ENCODE measurements around the gene GNB2.

The GNB2 gene

GRCh38 chr7:100686201-100686821 is 12.8 kb downstream of the GNB2 start:
- H3K9me3 ChIP-seq (ENCODE audit: control insufficient read depth, low read length) = no peaks in the 10 kb centered on the region
- H3K4me3 ChIP-seq (ENCODE audit: low read length) = no peak overlapping the region
- H3K27me3 ChIP-seq (ENCODE audit: control insufficient read depth, insufficient read depth, low read length) = no peaks in the 10 kb centered on the region
- H3K4me1 ChIP-seq (ENCODE audit: control insufficient read depth, insufficient read depth, low read length) = no peaks in the 10 kb centered on the region
- H3K36me3 ChIP-seq (ENCODE audit: control insufficient read depth, insufficient read depth, low read length) = peaks cover 13% of the 10 kb centered on the region
- no peak overlapping the region for H3K9ac ChIP-seq (ENCODE audit: low read length)

GRCh38 chr7:100686822-100687211 is 13.3 kb downstream of the GNB2 start:
- no peak overlapping the region for H3K9ac ChIP-seq (ENCODE audit: low read length)
- no peak overlapping the region for H3K4me3 ChIP-seq (ENCODE audit: low read length)
- peaks cover under 1% of the 10 kb centered on the region for H3K4me1 ChIP-seq (ENCODE audit: control insufficient read depth, insufficient read depth, low read length)
- H3K9me3 ChIP-seq (ENCODE audit: control insufficient read depth, low read length) = no peaks in the 10 kb centered on the region
- peaks cover 13% of the 10 kb centered on the region for H3K36me3 ChIP-seq (ENCODE audit: control insufficient read depth, insufficient read depth, low read length)
- no peaks in the 10 kb centered on the region for H3K27me3 ChIP-seq (ENCODE audit: control insufficient read depth, insufficient read depth, low read length)

- Histone ChIP-seq H3K36me3 (ENCODE audit: control insufficient read depth, insufficient read depth, low read length) (peaks cover 13% of the 10 kb centered on the region), H3K9me3 (ENCODE audit: control insufficient read depth, low read length) (no peaks in the 10 kb centered on the region), H3K27me3 (ENCODE audit: control insufficient read depth, insufficient read depth, low read length) (no peaks in the 10 kb centered on the region), H3K4me3 (ENCODE audit: low read length) (no peak overlapping the region), H3K9ac (ENCODE audit: low read length) (no peak overlapping the region), H3K4me1 (ENCODE audit: control insufficient read depth, insufficient read depth, low read length) (peaks cover 5% of the 10 kb centered on the region)
Measured at GRCh38 chr7:100687261-100687660, 13.7 kb downstream of the GNB2 start.

GRCh38 chr7:100687751-100688300 is 14.3 kb downstream of the GNB2 start:
- peaks cover 13% of the 10 kb centered on the region for H3K36me3 ChIP-seq (ENCODE audit: control insufficient read depth, insufficient read depth, low read length)
- H3K9me3 ChIP-seq (ENCODE audit: control insufficient read depth, low read length) = no peaks in the 10 kb centered on the region
- no peak overlapping the region for H3K9ac ChIP-seq (ENCODE audit: low read length)
- no peaks in the 10 kb centered on the region for H3K27me3 ChIP-seq (ENCODE audit: control insufficient read depth, insufficient read depth, low read length)
- no peak overlapping the region for H3K4me3 ChIP-seq (ENCODE audit: low read length)
- peaks cover 11% of the 10 kb centered on the region for H3K4me1 ChIP-seq (ENCODE audit: control insufficient read depth, insufficient read depth, low read length)

GRCh38 chr7:100688326-100688860 is 14.9 kb downstream of the GNB2 start:
- Histone ChIP-seq H3K9me3 (ENCODE audit: control insufficient read depth, low read length) (no peaks in the 10 kb centered on the region), H3K9ac (ENCODE audit: low read length) (no peak overlapping the region), H3K36me3 (ENCODE audit: control insufficient read depth, insufficient read depth, low read length) (peaks cover 9% of the 10 kb centered on the region), H3K4me1 (ENCODE audit: control insufficient read depth, insufficient read depth, low read length) (peaks cover 16% of the 10 kb centered on the region), H3K27me3 (ENCODE audit: control insufficient read depth, insufficient read depth, low read length) (no peaks in the 10 kb centered on the region), H3K4me3 (ENCODE audit: low read length) (no peak overlapping the region)

- no peak overlapping the region for H3K4me3 ChIP-seq (ENCODE audit: low read length)
- peaks cover 5% of the 10 kb centered on the region for H3K36me3 ChIP-seq (ENCODE audit: control insufficient read depth, insufficient read depth, low read length)
- H3K9ac ChIP-seq (ENCODE audit: low read length) = no peak overlapping the region
- no peaks in the 10 kb centered on the region for H3K27me3 ChIP-seq (ENCODE audit: control insufficient read depth, insufficient read depth, low read length)
- H3K4me1 ChIP-seq (ENCODE audit: control insufficient read depth, insufficient read depth, low read length) = peaks cover 16% of the 10 kb centered on the region
- H3K9me3 ChIP-seq (ENCODE audit: control insufficient read depth, low read length) = no peaks in the 10 kb centered on the region
Measured at GRCh38 chr7:100689230-100690135, 15.9 kb downstream of the GNB2 start.

- Histone ChIP-seq H3K4me1 (ENCODE audit: control insufficient read depth, insufficient read depth, low read length) (peaks cover 16% of the 10 kb centered on the region), H3K4me3 (ENCODE audit: low read length) (peak overlapping the region; percentile 41), H3K27me3 (ENCODE audit: control insufficient read depth, insufficient read depth, low read length) (no peaks in the 10 kb centered on the region)
Measured at GRCh38 chr7:100691676-100692577, 18.4 kb downstream of the GNB2 start.

GRCh38 chr7:100692578-100692961 is 19.0 kb downstream of the GNB2 start:
- Histone ChIP-seq H3K9me3 (ENCODE audit: control insufficient read depth, low read length) (no peaks in the 10 kb centered on the region), H3K27me3 (ENCODE audit: control insufficient read depth, insufficient read depth, low read length) (no peaks in the 10 kb centered on the region), H3K4me1 (ENCODE audit: control insufficient read depth, insufficient read depth, low read length) (peaks cover 16% of the 10 kb centered on the region), H3K4me3 (ENCODE audit: low read length) (peak overlapping the region; percentile 41), H3K36me3 (ENCODE audit: control insufficient read depth, insufficient read depth, low read length) (no peaks in the 10 kb centered on the region), H3K9ac (ENCODE audit: low read length) (peak overlapping the region; percentile 83)

More at GRCh38 chr7:100691676-100692577, 18.4 kb downstream of the GNB2 start:
- Histone ChIP-seq H3K36me3 (ENCODE audit: control insufficient read depth, insufficient read depth, low read length) (no peaks in the 10 kb centered on the region), H3K9me3 (ENCODE audit: control insufficient read depth, low read length) (no peaks in the 10 kb centered on the region), H3K9ac (ENCODE audit: low read length) (peak overlapping the region; percentile 83)

- Histone ChIP-seq H3K36me3 (ENCODE audit: control insufficient read depth, insufficient read depth, low read length) (no peaks in the 10 kb centered on the region), H3K4me3 (ENCODE audit: low read length) (peak overlapping the region; percentile 41), H3K9me3 (ENCODE audit: control insufficient read depth, low read length) (no peaks in the 10 kb centered on the region), H3K4me1 (ENCODE audit: control insufficient read depth, insufficient read depth, low read length) (peaks cover 16% of the 10 kb centered on the region), H3K27me3 (ENCODE audit: control insufficient read depth, insufficient read depth, low read length) (no peaks in the 10 kb centered on the region), H3K9ac (ENCODE audit: low read length) (peak overlapping the region; percentile 83)
Measured at GRCh38 chr7:100693312-100694097, 20.0 kb downstream of the GNB2 start.

- Histone ChIP-seq H3K36me3 (ENCODE audit: control insufficient read depth, insufficient read depth, low read length) (no peaks in the 10 kb centered on the region), H3K4me3 (ENCODE audit: low read length) (peak within 1 kb of the TSS; percentile 41), H3K9ac (ENCODE audit: low read length) (peak within 1 kb of the TSS; percentile 83), H3K27me3 (ENCODE audit: control insufficient read depth, insufficient read depth, low read length) (no peaks in the 10 kb centered on the region), H3K4me1 (ENCODE audit: control insufficient read depth, insufficient read depth, low read length) (peaks cover 16% of the 10 kb centered on the region), H3K9me3 (ENCODE audit: control insufficient read depth, low read length) (no peaks in the 10 kb centered on the region)
Measured at GRCh38 chr7:100694098-100694745, 20.7 kb downstream of the GNB2 start, which contains the start of gene GIGYF1. Gene GIGYF1 (minus strand): TSS chr7:100694250. CDS start chr7:100688238, 6,012 bp downstream.

Data from mucosa of stomach (tissue), 1 donor.